ENCODE data around the gene MAP3K9.
A peak's percentile ranks its signal among the peaks of the same experiment; 100 is the strongest.
"Not testable (repeated sequence)": the region's sequence is repeated elsewhere in the genome, so short reads cannot be mapped to it uniquely, and the experiment has no call there.

MAP3K9 gene

DNA sequence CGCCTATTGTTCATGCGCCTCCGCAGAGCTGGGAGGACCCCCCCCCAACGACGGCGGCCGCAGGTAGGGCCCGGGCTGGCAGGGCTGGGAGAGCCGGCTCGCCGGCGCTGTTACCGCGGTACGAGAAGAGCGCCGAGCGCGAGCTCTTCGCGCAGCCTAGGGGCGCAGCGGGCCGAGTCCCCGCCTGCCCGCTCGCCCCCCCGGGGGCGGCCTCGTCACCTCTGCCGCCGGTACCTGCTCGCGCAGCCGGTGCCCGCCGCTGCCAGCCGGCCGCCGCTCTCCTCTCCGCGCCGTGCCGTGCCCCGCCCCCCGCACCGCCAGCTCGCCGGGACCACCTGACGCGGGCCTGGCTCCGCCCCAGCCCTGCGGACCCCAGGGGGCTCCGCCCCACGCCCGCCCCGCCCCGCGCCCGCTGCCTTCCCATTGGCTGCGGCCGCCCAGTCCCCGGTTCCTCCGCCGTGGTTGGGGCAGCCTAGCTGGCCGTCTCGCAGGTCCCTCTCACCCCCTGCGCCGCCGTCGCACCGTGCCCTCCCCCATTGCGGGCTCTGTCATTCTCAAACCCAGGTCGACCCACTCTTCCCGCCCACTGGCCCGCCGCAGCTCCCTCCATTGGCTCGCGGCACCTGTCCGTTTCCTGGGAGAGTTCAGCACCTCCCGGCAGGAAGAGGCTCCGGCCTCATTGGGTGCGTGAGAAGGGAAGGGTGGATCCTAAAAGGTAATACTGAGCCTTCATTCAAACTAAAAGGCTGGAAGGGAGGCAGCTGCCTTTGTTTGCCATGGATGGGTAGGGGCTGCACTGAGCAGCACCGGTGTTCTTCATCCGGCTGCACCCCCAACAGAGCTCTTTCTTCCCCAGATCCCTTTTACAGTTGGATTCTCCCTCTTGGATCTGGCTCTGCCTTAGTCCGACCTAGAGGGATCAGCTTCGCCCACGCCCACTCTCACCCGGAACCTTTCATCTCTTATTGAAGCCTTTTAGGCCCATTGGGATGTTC, at the start of gene MAP3K9:
Gene MAP3K9, minus strand, starts transcription at position 289 of the 995 bp plus-strand sequence. CDS start 342 bp downstream, outside the sequence.
- DNase-seq (ENCODE audit: low read depth): peak; percentile 54

DNA sequence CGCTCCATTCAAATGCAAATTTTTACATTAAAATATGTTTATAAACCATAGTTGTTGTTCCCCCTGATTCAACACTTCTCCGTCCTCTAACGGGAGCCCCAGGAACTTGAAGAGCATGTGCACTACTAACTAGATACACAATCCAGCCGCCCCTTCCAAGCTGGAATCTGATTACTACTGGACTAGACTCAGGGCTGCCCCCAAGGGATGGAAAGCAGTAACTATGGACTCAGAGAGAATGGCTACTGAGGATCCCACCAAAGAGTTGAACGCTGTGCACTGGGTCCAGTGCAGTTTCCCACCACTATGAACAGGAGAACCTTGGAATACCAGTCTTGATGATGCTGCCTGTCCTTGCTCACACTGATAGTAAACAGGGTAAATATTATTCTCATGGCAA, 49.3 kb upstream of the MAP3K9 start:
- no peak for DNase-seq (ENCODE audit: low read depth)
- TF ChIP-seq, protein P1, sequence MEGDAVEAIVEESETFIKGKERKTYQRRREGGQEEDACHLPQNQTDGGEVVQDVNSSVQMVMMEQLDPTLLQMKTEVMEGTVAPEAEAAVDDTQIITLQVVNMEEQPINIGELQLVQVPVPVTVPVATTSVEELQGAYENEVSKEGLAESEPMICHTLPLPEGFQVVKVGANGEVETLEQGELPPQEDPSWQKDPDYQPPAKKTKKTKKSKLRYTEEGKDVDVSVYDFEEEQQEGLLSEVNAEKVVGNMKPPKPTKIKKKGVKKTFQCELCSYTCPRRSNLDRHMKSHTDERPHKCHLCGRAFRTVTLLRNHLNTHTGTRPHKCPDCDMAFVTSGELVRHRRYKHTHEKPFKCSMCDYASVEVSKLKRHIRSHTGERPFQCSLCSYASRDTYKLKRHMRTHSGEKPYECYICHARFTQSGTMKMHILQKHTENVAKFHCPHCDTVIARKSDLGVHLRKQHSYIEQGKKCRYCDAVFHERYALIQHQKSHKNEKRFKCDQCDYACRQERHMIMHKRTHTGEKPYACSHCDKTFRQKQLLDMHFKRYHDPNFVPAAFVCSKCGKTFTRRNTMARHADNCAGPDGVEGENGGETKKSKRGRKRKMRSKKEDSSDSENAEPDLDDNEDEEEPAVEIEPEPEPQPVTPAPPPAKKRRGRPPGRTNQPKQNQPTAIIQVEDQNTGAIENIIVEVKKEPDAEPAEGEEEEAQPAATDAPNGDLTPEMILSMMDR (IDR thresholded peaks at IDR 0.05; ENCODE audit: low read depth, low read length, missing control alignments): no peak
- in situ Hi-C loops (cut with HindIII; ENCODE audit: low sequenced_read_pairs): loop anchor here (25.0 kb wide), 1 partner anchor 104 kb away; no protein-coding TSS in a partner anchor
- no peak overlapping the region for H3K4me3 ChIP-seq (ENCODE audit: low read depth, low read length)

More for the DNA sequence above, at the start of gene MAP3K9:
- in situ Hi-C loops (cut with HindIII; ENCODE audit: low sequenced_read_pairs): no loop called here
- TF ChIP-seq, protein P1 (IDR thresholded peaks at IDR 0.05; ENCODE audit: low read depth, low read length, missing control alignments): no peak
- peak within 1 kb of the TSS; percentile 62 for H3K4me3 ChIP-seq (ENCODE audit: low read depth, low read length)

DNA sequence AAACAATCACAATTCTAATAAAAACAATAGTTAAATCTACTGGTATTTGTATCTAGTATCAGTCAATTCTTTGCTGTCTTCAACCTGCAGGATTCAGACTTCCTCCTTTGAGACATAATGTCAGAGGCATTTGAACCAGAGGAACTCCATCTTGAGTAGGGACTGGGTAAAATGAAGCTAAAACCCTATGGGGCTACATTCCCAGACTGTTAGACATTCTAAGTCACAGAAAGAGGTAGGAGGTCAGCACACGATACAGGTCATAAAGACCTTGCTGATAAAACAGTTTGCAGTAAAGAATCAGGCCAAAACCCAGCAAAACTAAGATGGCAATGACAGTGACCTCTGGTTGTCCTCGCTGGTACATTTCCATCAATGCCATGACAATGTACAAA, 48.2 kb upstream of the MAP3K9 start:
- H3K4me3 ChIP-seq (ENCODE audit: low read depth, low read length): no peak overlapping the region
- in situ Hi-C loops (cut with HindIII; ENCODE audit: low sequenced_read_pairs): loop anchor here (25.0 kb wide), 1 partner anchor 105 kb away; no protein-coding TSS in a partner anchor
- TF ChIP-seq, protein P1 (IDR thresholded peaks at IDR 0.05; ENCODE audit: low read depth, low read length, missing control alignments): no peak
- DNase-seq (ENCODE audit: low read depth): no peak

DNA sequence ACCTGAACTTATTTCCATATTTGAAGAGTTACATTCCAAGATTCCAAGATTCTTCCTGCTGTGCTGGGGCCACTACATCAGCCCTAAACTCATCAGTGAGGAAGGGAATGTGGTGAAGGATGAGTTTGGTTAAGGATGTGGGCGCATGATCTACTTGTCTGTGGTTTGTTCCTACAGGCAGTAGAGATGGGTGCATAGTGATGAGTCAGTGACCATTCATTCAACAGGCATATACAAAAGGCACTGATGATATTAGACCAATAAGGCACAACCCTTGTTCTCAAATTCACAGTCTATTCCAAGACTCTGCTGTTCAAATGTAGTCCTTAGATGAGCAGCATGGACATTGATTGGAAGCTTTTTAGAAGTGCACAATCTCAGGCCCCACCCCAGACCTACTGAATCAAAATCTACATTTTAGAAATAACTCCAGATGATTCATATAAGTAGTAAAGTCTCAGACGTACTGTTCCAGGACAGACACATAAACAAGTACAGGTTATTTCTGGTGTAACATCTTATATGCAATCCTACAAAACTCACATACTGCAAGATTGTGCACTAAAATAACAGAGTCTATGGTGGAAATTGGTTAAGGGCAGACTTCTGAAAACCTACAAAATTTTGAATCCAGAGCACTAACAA, 47.7 kb upstream of the MAP3K9 start:
- no peak overlapping the region for H3K4me3 ChIP-seq (ENCODE audit: low read depth, low read length)
- TF ChIP-seq, protein P1 (IDR thresholded peaks at IDR 0.05; ENCODE audit: low read depth, low read length, missing control alignments): no peak
- peak; percentile 89 for DNase-seq (ENCODE audit: low read depth)
- in situ Hi-C loops (cut with HindIII; ENCODE audit: low sequenced_read_pairs): loop anchor here (25.0 kb wide), 1 partner anchor 105 kb away; no protein-coding TSS in a partner anchor

DNA sequence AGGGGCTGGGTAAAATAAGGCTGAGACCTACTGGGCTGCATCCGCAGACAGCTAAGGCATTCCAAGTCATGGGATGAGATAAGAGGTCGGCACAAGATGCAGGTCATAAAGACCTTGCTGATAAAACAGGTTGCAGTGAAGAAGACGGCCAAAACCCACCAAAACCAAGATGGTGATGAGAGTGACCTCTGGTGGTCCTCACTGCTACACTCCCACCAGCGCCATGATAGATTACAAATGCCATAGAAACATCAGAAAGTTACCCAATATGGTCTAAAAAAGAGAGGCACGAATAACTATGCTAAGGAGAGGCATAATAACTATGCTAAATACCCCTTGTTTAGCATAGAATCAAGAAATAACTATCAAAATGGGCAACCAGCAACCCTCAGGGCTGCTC, 46.2 kb upstream of the MAP3K9 start:
- DNase-seq (ENCODE audit: low read depth): no peak
- TF ChIP-seq, protein P1 (IDR thresholded peaks at IDR 0.05; ENCODE audit: low read depth, low read length, missing control alignments): no peak
- in situ Hi-C loops (cut with HindIII; ENCODE audit: low sequenced_read_pairs): loop anchor here (25.0 kb wide), 1 partner anchor 107 kb away; no protein-coding TSS in a partner anchor
- H3K4me3 ChIP-seq (ENCODE audit: low read depth, low read length): no peak overlapping the region

DNA sequence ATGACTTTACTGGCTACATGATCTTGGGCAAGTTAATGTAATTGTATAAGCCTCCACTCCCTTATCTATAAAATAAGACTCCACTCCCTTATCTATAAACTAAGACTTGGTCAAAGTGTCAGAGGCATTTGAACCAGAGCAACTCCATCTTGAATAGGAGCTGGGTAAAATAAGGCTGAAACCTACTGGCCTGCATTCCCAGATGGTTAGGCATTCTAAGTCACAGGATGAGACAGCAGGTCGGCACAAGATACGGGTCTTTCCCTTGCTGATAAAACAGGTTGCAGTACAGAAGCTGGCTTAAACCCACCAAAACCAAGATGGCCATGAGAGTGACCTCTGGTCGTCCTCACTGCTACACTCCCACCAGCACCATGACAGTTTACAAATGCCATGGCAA, 44.3 kb upstream of the MAP3K9 start:
- DNase-seq (ENCODE audit: low read depth); H3K4me3 ChIP-seq (ENCODE audit: low read depth, low read length): not testable (repeated sequence)
- in situ Hi-C loops (cut with HindIII; ENCODE audit: low sequenced_read_pairs): loop anchor here (25.0 kb wide), 1 partner anchor 109 kb away; no protein-coding TSS in a partner anchor

Measured in astrocyte of the cerebellum (primary cell).